H9 (cell line): Measurements from ENCODE around the gene IFT81. TPM values are rescaled to one million over a fixed set of nuclear protein-coding genes. Genes with fewer than 3 reads are reported as not detected.

Experiments
- DNase-seq: peaks from one replicate; pipeline ENCODE4 v3.0.0-alpha.2; 2017
- H2AFZ ChIP-seq: one replicate; pipeline ENCODE4 v1.6.1; 2013; ENCODE audit warnings: mild to moderate bottlenecking, low read length, control low read depth, moderate library complexity
- H2AK5ac ChIP-seq: 2 replicates; pipeline ENCODE4 v1.6.1; 2013; ENCODE audit warnings: low read length, control low read depth, mixed read lengths; ENCODE audit not compliant: insufficient read length
- H2BK120ac ChIP-seq: one replicate; pipeline ENCODE4 v1.6.1; 2013; ENCODE audit warnings: low read depth, mild to moderate bottlenecking, low read length, control low read depth, inconsistent platforms; ENCODE audit not compliant: poor library complexity, severe bottlenecking
- H2BK12ac ChIP-seq: 2 replicates; pipeline ENCODE4 v1.6.1; 2013; ENCODE audit warnings: low read length, control low read depth, mixed read lengths, low read depth; ENCODE audit not compliant: insufficient read length
- H2BK15ac ChIP-seq: 2 replicates; pipeline ENCODE4 v1.6.1; 2013; ENCODE audit warnings: low read depth, low read length, control low read depth
- H2BK20ac ChIP-seq: one replicate; pipeline ENCODE4 v1.6.1; 2013; ENCODE audit warnings: low read depth, mild to moderate bottlenecking, low read length, control low read depth, inconsistent platforms; ENCODE audit not compliant: poor library complexity, severe bottlenecking
- H2BK5ac ChIP-seq: 2 replicates; pipeline ENCODE4 v1.6.1; 2013; ENCODE audit warnings: low read length, control low read depth, mixed read lengths; ENCODE audit not compliant: insufficient read length
- H3K14ac ChIP-seq: 2 replicates; pipeline ENCODE4 v1.6.1; 2013; ENCODE audit warnings: low read length, control low read depth; ENCODE audit not compliant: insufficient read depth
- H3K18ac ChIP-seq: 2 replicates; pipeline ENCODE4 v1.6.1; 2013; ENCODE audit warnings: low read depth, mild to moderate bottlenecking, mixed read lengths, low read length, control low read depth; ENCODE audit not compliant: insufficient read length
- H3K23ac ChIP-seq: 2 replicates; pipeline ENCODE4 v1.6.1; 2013; ENCODE audit warnings: low read length, control low read depth, mixed read lengths, low read depth; ENCODE audit not compliant: insufficient read length
- H3K23me2 ChIP-seq: 2 replicates; pipeline ENCODE4 v1.6.1; 2013; ENCODE audit warnings: low read depth, mild to moderate bottlenecking, mixed read lengths, low read length, control low read depth; ENCODE audit not compliant: insufficient read length, poor library complexity, severe bottlenecking
- H3K27ac ChIP-seq: 2 replicates; pipeline ENCODE4 v1.5.1; 2013; ENCODE audit warnings: low read length, control low read depth, mixed read lengths, low read depth; ENCODE audit not compliant: insufficient read length
- H3K27me3 ChIP-seq: 2 replicates; pipeline ENCODE4 v1.6.1; 2013; ENCODE audit warnings: low read length, control low read depth, inconsistent platforms; ENCODE audit not compliant: insufficient read depth
- H3K4ac ChIP-seq: 2 replicates; pipeline ENCODE4 v1.6.1; 2013; ENCODE audit warnings: low read depth, mild to moderate bottlenecking, control low read depth, inconsistent platforms, low read length, moderate library complexity
- H3K4me1 ChIP-seq: 2 replicates; pipeline ENCODE4 v1.6.1; 2013; ENCODE audit warnings: low read length, control low read depth, inconsistent platforms; ENCODE audit not compliant: insufficient read depth
- H3K4me2 ChIP-seq: 2 replicates; pipeline ENCODE4 v1.6.1; 2013; ENCODE audit warnings: low read length, control low read depth, mixed read lengths; ENCODE audit not compliant: insufficient read length, insufficient read depth
- H3K56ac ChIP-seq: 2 replicates; pipeline ENCODE4 v1.6.1; 2013; ENCODE audit warnings: low read depth, mild to moderate bottlenecking, mixed read lengths, low read length, control low read depth; ENCODE audit not compliant: insufficient read length
- H3K79me1 ChIP-seq: 2 replicates; pipeline ENCODE4 v1.6.1; 2013; ENCODE audit warnings: low read depth, mild to moderate bottlenecking, moderate library complexity, low read length, control low read depth, inconsistent platforms; ENCODE audit not compliant: insufficient read depth, poor library complexity, severe bottlenecking
- H3K79me2 ChIP-seq: 2 replicates; pipeline ENCODE4 v1.6.1; 2013; ENCODE audit warnings: low read length, control low read depth, inconsistent platforms; ENCODE audit not compliant: insufficient read depth
- H3K9ac ChIP-seq: 2 replicates; pipeline ENCODE4 v1.6.1; 2013; ENCODE audit warnings: low read length, control low read depth, mixed read lengths; ENCODE audit not compliant: insufficient read length; ENCODE audit errors: extremely low read depth
- H3K9me3 ChIP-seq: one replicate; pipeline ENCODE4 v1.6.1; 2013; ENCODE audit warnings: low read depth, low read length, inconsistent platforms; ENCODE audit not compliant: control insufficient read depth
- H3T11ph ChIP-seq: one replicate; pipeline ENCODE4 v1.6.1; 2013; ENCODE audit warnings: mild to moderate bottlenecking, low read length, control low read depth, inconsistent platforms
- H4K20me1 ChIP-seq: one replicate; pipeline ENCODE4 v1.6.1; 2013; ENCODE audit not compliant: control insufficient read depth, insufficient read length, insufficient read depth
- H4K5ac ChIP-seq: 2 replicates; pipeline ENCODE4 v1.6.1; 2013; ENCODE audit warnings: low read depth, mild to moderate bottlenecking, mixed read lengths, low read length, control low read depth; ENCODE audit not compliant: insufficient read length
- H4K8ac ChIP-seq: replicated peaks from 2 replicates; pipeline ENCODE4 v1.6.1; 2013; ENCODE audit warnings: low read length, control low read depth, mixed read lengths, low read depth; ENCODE audit not compliant: insufficient read length
- H4K91ac ChIP-seq: 2 replicates; pipeline ENCODE4 v1.6.1; 2013; ENCODE audit warnings: low read depth, mild to moderate bottlenecking, moderate library complexity, mixed read lengths, low read length, control low read depth; ENCODE audit not compliant: insufficient read length
- H3K27ac Mint-ChIP-seq, 3 experiments: 2 replicates in 2 of 3; 3 replicates in 1 of 3; pipeline ENCODE4 v1.8.0; 2020 to 2021; ENCODE audit warnings: mixed read lengths in 3 of 3, mild to moderate bottlenecking in 1 of 3, moderate library complexity in 1 of 3
- H3K27me3 Mint-ChIP-seq: 2 replicates; pipeline ENCODE4 v1.8.0; 2021; ENCODE audit warnings: low read depth, mild to moderate bottlenecking, moderate library complexity, mixed read lengths
- H3K36me3 Mint-ChIP-seq, 3 experiments: 2 replicates in 2 of 3; 3 replicates in 1 of 3; pipeline ENCODE4 v1.8.0; 2020 to 2021; ENCODE audit warnings: low read depth in 3 of 3, mixed read lengths in 3 of 3; ENCODE audit not compliant: insufficient read depth in 1 of 3
- H3K4me1 Mint-ChIP-seq, 2 experiments: 2 replicates each; pipeline ENCODE4 v1.8.0; 2020; ENCODE audit warnings: mixed read lengths in 2 of 2
- H3K4me3 Mint-ChIP-seq, 2 experiments: 2 replicates in 1 of 2; 3 replicates in 1 of 2; pipeline ENCODE4 v1.8.0; 2020 to 2021; ENCODE audit warnings: mild to moderate bottlenecking in 2 of 2, mixed read lengths in 2 of 2, moderate library complexity in 1 of 2
- H3K9me3 Mint-ChIP-seq, 2 experiments: 2 replicates in 1 of 2; 3 replicates in 1 of 2; pipeline ENCODE4 v1.8.0; 2020; ENCODE audit warnings: mild to moderate bottlenecking in 2 of 2, mixed read lengths in 2 of 2, moderate library complexity in 1 of 2
- WGBS: extraction: QIAGEN DNeasy Blood & Tissue Kit; methylation state at CpG from one replicate; pipeline ENCODE4 v1.1.7; 2013; ENCODE audit warnings: missing lambda C conversion rate, low lambda C conversion rate, mixed read lengths; ENCODE audit not compliant: insufficient read length; ENCODE audit errors: extremely low coverage; 5-methylcytosine and 5-hydroxymethylcytosine counted together
- total RNA-seq: library from RNA; stranded (reverse); gene quantifications from 2 replicates; pipeline ENCODE4 v1.2.1, GENCODE V29; 2021
- TF ChIP-seq, protein P1 (sequence below): fragments of 200-600 bp; sonication (generic); conservative IDR thresholded peaks from 3 replicates; pipeline ENCODE4 v1.8.0; 2021; ENCODE audit warnings: antibody characterized with exemption, mild to moderate bottlenecking

Gene IFT81
- total RNA-seq, 1 experiment from 2014 or later, result 9.3 TPM

DNA sequence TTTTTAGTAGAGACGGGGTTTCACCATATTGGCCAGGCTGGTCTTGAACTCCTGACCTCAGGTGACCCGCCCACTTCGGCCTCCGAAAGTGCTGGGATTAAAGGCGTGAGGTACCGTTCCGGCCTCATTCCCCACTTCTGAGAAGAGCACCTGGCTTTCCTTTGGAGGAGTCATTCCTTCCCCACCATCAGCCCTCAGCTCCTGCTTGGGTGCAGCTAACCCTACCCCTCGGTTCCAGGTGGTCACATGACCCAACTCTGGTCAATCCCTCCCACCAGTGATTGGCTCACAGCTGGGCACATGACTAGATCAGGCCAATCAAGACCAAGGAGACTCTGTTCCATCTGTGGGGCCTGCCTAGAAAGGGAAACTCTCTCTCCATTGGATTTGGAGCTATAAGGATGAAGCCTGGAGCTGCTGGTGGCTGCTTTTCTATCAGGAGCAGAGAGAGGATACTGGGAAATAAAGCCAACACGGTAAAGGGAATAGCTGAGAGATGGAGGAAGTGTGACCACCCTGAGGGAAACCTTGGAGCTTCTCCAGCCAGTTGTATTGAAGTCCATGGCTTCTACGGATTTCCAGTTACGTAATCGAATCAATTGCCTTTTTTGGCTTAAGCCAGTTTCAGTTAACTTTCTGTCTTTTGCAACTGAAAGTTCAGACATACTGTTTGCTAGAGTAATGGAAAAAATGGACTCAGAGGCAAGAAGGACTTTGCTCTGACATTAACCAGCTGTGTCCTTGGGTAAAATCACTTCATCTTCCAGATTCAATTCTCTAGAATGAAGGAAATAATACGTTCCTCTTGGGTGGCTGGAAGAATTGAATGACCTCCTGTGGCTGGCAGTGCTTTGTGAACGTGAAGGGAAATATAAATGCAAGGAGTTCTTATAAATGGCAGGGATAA, 19.7 kb upstream of the IFT81 start:
- Histone ChIP-seq H3K9me3 (no peaks in the 10 kb centered on the region), H3K9ac (no peak overlapping the region), H3K27ac (no peak overlapping the region), H3K14ac (no peak overlapping the region), H4K91ac (no peak overlapping the region), H3K18ac (no peak overlapping the region), H3K23ac (no peak overlapping the region), H3K27me3 (no peaks in the 10 kb centered on the region), H3K23me2 (no peaks in the 10 kb centered on the region), H2BK120ac (no peak overlapping the region), H3K56ac (no peak overlapping the region), H3K4ac (no peak overlapping the region), H3T11ph (no peak overlapping the region), H2BK12ac (no peak overlapping the region), H2BK15ac (no peak overlapping the region), H2BK20ac (no peak overlapping the region), H3K79me2 (no peaks in the 10 kb centered on the region), H2AK5ac (no peak overlapping the region), H3K4me1 (no peaks in the 10 kb centered on the region; the same call in 1 of the 2 replicates), H4K5ac (no peak overlapping the region), H3K4me2 (no peak overlapping the region), H4K20me1 (no peaks in the 10 kb centered on the region), H4K8ac (no peak overlapping the region), H2AFZ (no peak overlapping the region), H3K79me1 (no peaks in the 10 kb centered on the region), H2BK5ac (no peak overlapping the region)
- no peak for DNase-seq
- peaks cover 20 to 21% of the 10 kb centered on the region in 2 experiments for H3K4me1 Mint-ChIP-seq
- H3K4me3 Mint-ChIP-seq, result no peak overlapping the region
- H3K27ac Mint-ChIP-seq, result no peak overlapping the region
- no peaks in the 10 kb centered on the region for H3K36me3 Mint-ChIP-seq
- H3K27me3 Mint-ChIP-seq, result no peaks in the 10 kb centered on the region
- no peaks in the 10 kb centered on the region for H3K9me3 Mint-ChIP-seq
- no CpG with 5 or more reads among the region's 14 CpGs for WGBS
- TF ChIP-seq, protein P1, sequence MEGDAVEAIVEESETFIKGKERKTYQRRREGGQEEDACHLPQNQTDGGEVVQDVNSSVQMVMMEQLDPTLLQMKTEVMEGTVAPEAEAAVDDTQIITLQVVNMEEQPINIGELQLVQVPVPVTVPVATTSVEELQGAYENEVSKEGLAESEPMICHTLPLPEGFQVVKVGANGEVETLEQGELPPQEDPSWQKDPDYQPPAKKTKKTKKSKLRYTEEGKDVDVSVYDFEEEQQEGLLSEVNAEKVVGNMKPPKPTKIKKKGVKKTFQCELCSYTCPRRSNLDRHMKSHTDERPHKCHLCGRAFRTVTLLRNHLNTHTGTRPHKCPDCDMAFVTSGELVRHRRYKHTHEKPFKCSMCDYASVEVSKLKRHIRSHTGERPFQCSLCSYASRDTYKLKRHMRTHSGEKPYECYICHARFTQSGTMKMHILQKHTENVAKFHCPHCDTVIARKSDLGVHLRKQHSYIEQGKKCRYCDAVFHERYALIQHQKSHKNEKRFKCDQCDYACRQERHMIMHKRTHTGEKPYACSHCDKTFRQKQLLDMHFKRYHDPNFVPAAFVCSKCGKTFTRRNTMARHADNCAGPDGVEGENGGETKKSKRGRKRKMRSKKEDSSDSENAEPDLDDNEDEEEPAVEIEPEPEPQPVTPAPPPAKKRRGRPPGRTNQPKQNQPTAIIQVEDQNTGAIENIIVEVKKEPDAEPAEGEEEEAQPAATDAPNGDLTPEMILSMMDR, result no peak
